Measurements from ENCODE around the gene FAT3.

Gene FAT3

DNA sequence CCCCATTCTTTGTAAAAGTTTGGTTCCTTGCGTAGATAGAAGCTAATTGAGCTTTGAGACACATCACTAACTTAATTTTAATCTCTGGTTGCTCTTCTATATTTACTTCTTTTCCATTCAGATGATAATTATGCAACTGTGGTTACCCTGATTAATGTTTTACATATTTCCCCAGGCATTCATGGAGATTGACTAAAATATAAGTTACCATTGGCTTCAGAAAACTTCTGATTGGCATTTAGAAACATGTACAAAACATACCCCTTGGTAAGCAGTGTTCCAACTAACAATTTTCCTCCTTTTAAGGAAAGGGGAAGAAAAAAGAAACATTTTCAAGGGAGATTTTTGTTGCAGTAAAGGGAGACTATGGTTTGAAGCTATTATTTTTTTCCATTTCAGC lies 43.9 kb downstream of the FAT3 start:
- no peak for DNase-seq (ENCODE audit: low read depth, low spot score)
- H3K4me1 ChIP-seq (ENCODE audit: insufficient read depth, insufficient read length), result no peaks in the 10 kb centered on the region
- no peaks in the 10 kb centered on the region for H3K9me3 ChIP-seq (ENCODE audit: insufficient read depth, low read length)
- no peaks in the 10 kb centered on the region for H3K36me3 ChIP-seq (ENCODE audit: insufficient read depth, insufficient read length, low read length)
- H3K4me3 ChIP-seq (ENCODE audit: insufficient read length, low read depth), result no peak overlapping the region
- TF ChIP-seq ZNF274 (IDR thresholded peaks at IDR 0.05; ENCODE audit: low read depth, low read length), result no peak
- no peak for TF ChIP-seq SUZ12 (IDR thresholded peaks at IDR 0.05; ENCODE audit: extremely low read depth, insufficient read depth, insufficient read length)
- TF ChIP-seq YY1 (IDR thresholded peaks at IDR 0.05; ENCODE audit: insufficient read depth, insufficient read length), result no peak
- H3K9ac ChIP-seq (ENCODE audit: insufficient read length, low read depth), result no peak overlapping the region
- H3K27me3 ChIP-seq (ENCODE audit: insufficient read depth, insufficient read length), result no peaks in the 10 kb centered on the region

DNA sequence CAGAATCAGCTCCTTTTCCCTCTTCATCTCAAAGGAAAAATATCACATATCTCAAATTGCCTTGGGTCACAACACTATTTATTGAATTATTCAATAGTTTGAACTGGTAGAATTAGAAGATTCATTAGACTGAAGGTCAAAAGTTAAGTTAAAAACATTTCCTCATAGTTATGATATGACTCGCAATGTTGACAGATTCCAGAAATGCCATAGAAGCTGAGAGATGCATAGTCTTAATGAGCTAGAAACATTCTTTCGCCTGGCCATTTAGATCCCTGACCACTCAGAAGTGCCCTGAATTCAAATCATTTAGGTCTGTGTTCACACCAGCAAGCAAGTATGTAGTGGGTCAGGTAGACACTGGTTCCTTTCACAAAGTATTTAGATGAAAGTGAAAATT lies 44.4 kb downstream of the FAT3 start:
- no peaks in the 10 kb centered on the region for H3K27me3 ChIP-seq (ENCODE audit: insufficient read depth, insufficient read length)
- no peaks in the 10 kb centered on the region for H3K4me1 ChIP-seq (ENCODE audit: insufficient read depth, insufficient read length)
- H3K36me3 ChIP-seq (ENCODE audit: insufficient read depth, insufficient read length, low read length), result no peaks in the 10 kb centered on the region
- no peak overlapping the region for H3K4me3 ChIP-seq (ENCODE audit: insufficient read length, low read depth)
- TF ChIP-seq ZNF274 (IDR thresholded peaks at IDR 0.05; ENCODE audit: low read depth, low read length) (no peak), YY1 (IDR thresholded peaks at IDR 0.05; ENCODE audit: insufficient read depth, insufficient read length) (no peak), SUZ12 (IDR thresholded peaks at IDR 0.05; ENCODE audit: extremely low read depth, insufficient read depth, insufficient read length) (no peak)
- DNase-seq (ENCODE audit: low read depth, low spot score), result peak; percentile 15
- H3K9ac ChIP-seq (ENCODE audit: insufficient read length, low read depth), result no peak overlapping the region
- H3K9me3 ChIP-seq (ENCODE audit: insufficient read depth, low read length), result no peaks in the 10 kb centered on the region

DNA sequence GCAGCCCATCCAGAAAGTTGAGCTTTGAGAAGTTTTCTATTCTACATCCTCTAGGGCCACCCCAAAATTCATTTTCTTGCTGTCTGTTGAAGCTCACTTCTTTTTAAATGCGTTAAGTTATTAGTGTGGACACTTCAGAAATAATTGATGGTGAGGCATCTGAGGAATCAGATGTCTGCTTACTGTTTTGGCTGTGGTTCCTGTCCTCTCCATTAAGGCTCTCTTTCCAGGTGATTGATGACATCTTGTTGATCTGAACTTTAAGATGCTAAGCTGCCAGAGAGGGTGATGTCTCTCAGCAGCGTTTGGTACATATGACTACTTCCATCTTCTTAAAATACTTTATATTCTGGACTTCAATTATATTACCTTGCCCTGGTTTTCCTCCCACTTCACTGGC lies 45.2 kb downstream of the FAT3 start:
- Histone ChIP-seq H3K4me1 (ENCODE audit: insufficient read depth, insufficient read length) (no peaks in the 10 kb centered on the region), H3K4me3 (ENCODE audit: insufficient read length, low read depth) (no peak overlapping the region), H3K9me3 (ENCODE audit: insufficient read depth, low read length) (no peaks in the 10 kb centered on the region), H3K27me3 (ENCODE audit: insufficient read depth, insufficient read length) (no peaks in the 10 kb centered on the region), H3K36me3 (ENCODE audit: insufficient read depth, insufficient read length, low read length) (no peaks in the 10 kb centered on the region), H3K9ac (ENCODE audit: insufficient read length, low read depth) (no peak overlapping the region)
- TF ChIP-seq SUZ12 (IDR thresholded peaks at IDR 0.05; ENCODE audit: extremely low read depth, insufficient read depth, insufficient read length) (no peak), YY1 (IDR thresholded peaks at IDR 0.05; ENCODE audit: insufficient read depth, insufficient read length) (no peak), ZNF274 (IDR thresholded peaks at IDR 0.05; ENCODE audit: low read depth, low read length) (no peak)
- no peak for DNase-seq (ENCODE audit: low read depth, low spot score)

DNA sequence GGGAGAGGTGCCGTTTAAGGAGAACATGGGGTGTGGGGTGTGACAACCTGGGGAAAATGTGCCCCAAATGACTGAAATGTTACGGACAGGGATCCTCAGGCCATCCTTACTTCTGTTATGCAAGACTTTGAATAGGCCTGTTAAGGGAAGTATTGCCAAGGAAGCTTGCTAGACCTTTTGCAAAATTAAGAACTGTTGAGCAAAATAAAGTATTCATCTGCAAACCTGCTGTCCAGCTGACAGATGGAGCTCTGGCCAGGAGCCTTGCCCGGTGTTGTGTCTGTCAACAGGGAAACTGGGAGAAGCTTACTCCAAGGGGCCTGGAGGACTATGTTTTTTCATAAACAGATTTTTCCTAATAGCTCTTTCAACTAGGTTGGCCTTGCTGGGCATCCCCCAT lies 48.0 kb downstream of the FAT3 start:
- Histone ChIP-seq H3K4me3 (ENCODE audit: insufficient read length, low read depth) (no peak overlapping the region), H3K9me3 (ENCODE audit: insufficient read depth, low read length) (no peaks in the 10 kb centered on the region), H3K9ac (ENCODE audit: insufficient read length, low read depth) (no peak overlapping the region), H3K27me3 (ENCODE audit: insufficient read depth, insufficient read length) (no peaks in the 10 kb centered on the region), H3K36me3 (ENCODE audit: insufficient read depth, insufficient read length, low read length) (no peaks in the 10 kb centered on the region), H3K4me1 (ENCODE audit: insufficient read depth, insufficient read length) (no peaks in the 10 kb centered on the region)
- no peak for TF ChIP-seq YY1 (IDR thresholded peaks at IDR 0.05; ENCODE audit: insufficient read depth, insufficient read length)
- TF ChIP-seq SUZ12 (IDR thresholded peaks at IDR 0.05; ENCODE audit: extremely low read depth, insufficient read depth, insufficient read length), result no peak
- no peak for TF ChIP-seq ZNF274 (IDR thresholded peaks at IDR 0.05; ENCODE audit: low read depth, low read length)
- no peak for DNase-seq (ENCODE audit: low read depth, low spot score)

Measured in NT2/D1 (cell line).